PC-9 (cell line): ENCODE measurements around the gene SACM1L. TPM values are rescaled to one million over a fixed set of nuclear protein-coding genes. Genes with fewer than 3 reads are reported as not detected.

Experiments used
- BruUV-seq: library from RNA; stranded (reverse); fragments of 400-500 nt; replicated peaks from 2 replicates; lab custom pipeline; 2021; lab: Mats Ljungman, UMichigan
- CTCF ChIA-PET: fragments of 300-600 bp; sonication (Branson Sonifier 250); formaldehyde crosslinking; loops from one replicate; lab custom pipeline; 2022; ENCODE audit warnings: antibody characterized with exemption; lab: Charles Lee
- POLR2A ChIA-PET: fragments of 300-600 bp; sonication (Branson Sonifier 250); formaldehyde crosslinking; loops from one replicate; lab custom pipeline; 2022; ENCODE audit warnings: antibody characterized with exemption; ENCODE audit not compliant: unreplicated experiment; lab: Charles Lee
- DNase-seq, 2 experiments: peaks; one replicate each; pipeline versions ENCODE4 v3.0.0 to v3.0.0-alpha.2; 2015 to 2022; ENCODE audit warnings: mixed read lengths in 1 of 2
- H2AFZ ChIP-seq: fragments of 200-600 bp; sonication (generic); 2 replicates; pipeline ENCODE4 v1.8.1; 2017; ENCODE audit warnings: antibody characterized with exemption
- H3F3A ChIP-seq: fragments of 200-600 bp; sonication (generic); 2 replicates; pipeline ENCODE4 v1.8.1; 2017; ENCODE audit warnings: antibody characterized with exemption, mild to moderate bottlenecking, low read depth; ENCODE audit not compliant: insufficient read depth
- H3K27ac ChIP-seq: fragments of 200-600 bp; sonication (generic); 2 replicates; pipeline ENCODE4 v1.6.1; 2016; ENCODE audit warnings: mixed run types
- H3K27me3 ChIP-seq: fragments of 200-600 bp; sonication (generic); 2 replicates; pipeline ENCODE4 v1.6.1; 2016; ENCODE audit warnings: low read depth, mixed run types; ENCODE audit not compliant: insufficient read depth
- H3K36me3 ChIP-seq: fragments of 200-600 bp; sonication (generic); 2 replicates; pipeline ENCODE4 v1.6.1; 2016; ENCODE audit warnings: low read depth, mixed run types
- H3K4me1 ChIP-seq: fragments of 200-600 bp; sonication (generic); replicated peaks from 2 replicates; pipeline ENCODE4 v1.6.1; 2016; ENCODE audit warnings: mixed run types; ENCODE audit not compliant: insufficient read depth
- H3K4me2 ChIP-seq: fragments of 200-600 bp; sonication (generic); 2 replicates; pipeline ENCODE4 v1.6.1; 2017; ENCODE audit warnings: mixed run types
- H3K4me3 ChIP-seq: fragments of 200-600 bp; sonication (generic); 2 replicates; pipeline ENCODE4 v1.6.1; 2016; ENCODE audit warnings: mixed run types
- H3K79me2 ChIP-seq: fragments of 200-600 bp; sonication (generic); 2 replicates; pipeline ENCODE4 v1.6.1; 2017; ENCODE audit warnings: low read depth, mixed run types
- H3K9me2 ChIP-seq: fragments of 200-600 bp; sonication (generic); 2 replicates; pipeline ENCODE4 v1.8.1; 2017; ENCODE audit warnings: mild to moderate bottlenecking; ENCODE audit not compliant: insufficient read depth
- H3K9me3 ChIP-seq: fragments of 200-600 bp; sonication (generic); 2 replicates; pipeline ENCODE4 v1.8.1; 2016; ENCODE audit warnings: low read depth; ENCODE audit not compliant: insufficient read depth
- H4K20me1 ChIP-seq: fragments of 200-600 bp; sonication (generic); 2 replicates; pipeline ENCODE4 v1.8.1; 2017; ENCODE audit not compliant: insufficient read depth
- CTCF ChIP-seq: fragments of 200-600 bp; sonication (generic); conservative IDR thresholded peaks from 2 replicates; pipeline ENCODE4 v1.6.1; 2017; ENCODE audit warnings: mixed run types, antibody characterized with exemption, mild to moderate bottlenecking, moderate library complexity
- EZH2 ChIP-seq: fragments of 200-600 bp; sonication (generic); IDR thresholded peaks from 2 replicates; pipeline ENCODE4 v1.8.0; 2017; ENCODE audit warnings: antibody characterized with exemption, low read depth
- intact Hi-C: fragments of 100-400 bp; cut with micrococcal nuclease; formaldehyde crosslinking; loops from one replicate; pipeline ENCODE4 v1.10.0; 2022; ENCODE audit not compliant: unreplicated experiment
- total RNA-seq: library from RNA; stranded (reverse); gene quantifications from 2 replicates; pipeline ENCODE4 v1.2.3, GENCODE V29; 2021

The SACM1L gene
- total RNA-seq, 1 experiment from 2014 or later = 33.9 TPM

- H3K27me3 ChIP-seq = no peaks in the 10 kb centered on the region
- intact Hi-C loops = loop anchor here (1.0 to 2.0 kb wide), 5 partner anchors 63 to 619 kb away; no protein-coding TSS in a partner anchor
- H3K9me3 ChIP-seq = no peaks in the 10 kb centered on the region
- H3K79me2 ChIP-seq = peaks cover 49% of the 10 kb centered on the region
- no peak for DNase-seq
- H2AFZ ChIP-seq = no peak overlapping the region
- no peaks in the 10 kb centered on the region for H4K20me1 ChIP-seq
- no peak for TF ChIP-seq EZH2
- no peak for TF ChIP-seq CTCF
- POLR2A ChIA-PET = interaction anchor here (0.6 to 0.7 kb wide), 2 partner anchors 15 to 62 kb away, joined by 4 read pairs; no protein-coding TSS in a partner anchor
- H3K4me2 ChIP-seq = no peak overlapping the region
- CTCF ChIA-PET = interaction anchor here (0.5 to 2.4 kb wide), 6 partner anchors 11 to 772 kb away, joined by 3 to 9 read pairs (median 5); partner anchors contain the start of gene SACM1L
- peaks cover 10% of the 10 kb centered on the region for H3K4me1 ChIP-seq
- H3K36me3 ChIP-seq = peaks cover 4% of the 10 kb centered on the region; the same call in 1 of the 2 replicates
- peak overlapping the region; percentile 43 for H3K27ac ChIP-seq
- H3K4me3 ChIP-seq = no peak overlapping the region
- peaks cover 23% of the 10 kb centered on the region; the same call in 1 of the 2 replicates for H3F3A ChIP-seq
- no peaks in the 10 kb centered on the region for H3K9me2 ChIP-seq
- no TSS peak for BruUV-seq
These were observed 33.3 kb upstream of the SACM1L start for GRCh38 chr3:45655906-45656305.

- Histone ChIP-seq H3F3A (peaks cover 30% of the 10 kb centered on the region), H3K36me3 (peaks cover 4% of the 10 kb centered on the region; the same call in 1 of the 2 replicates), H3K4me1 (peaks cover 10% of the 10 kb centered on the region), H3K9me3 (no peaks in the 10 kb centered on the region), H2AFZ (no peak overlapping the region), H3K27me3 (no peaks in the 10 kb centered on the region), H3K4me2 (no peak overlapping the region), H4K20me1 (no peaks in the 10 kb centered on the region; the same call in 1 of the 2 replicates), H3K27ac (peak overlapping the region; percentile 43; the same call in 1 of the 2 replicates), H3K79me2 (peaks cover 49% of the 10 kb centered on the region), H3K9me2 (no peaks in the 10 kb centered on the region), H3K4me3 (no peak overlapping the region)
- ChIA-PET CTCF (interaction anchor here (0.5 to 2.4 kb wide), 8 partner anchors 12 to 146 kb away, joined by 3 to 9 read pairs (median 5); no protein-coding TSS in a partner anchor), POLR2A (interaction anchor here (0.5 to 0.7 kb wide), 2 partner anchors 33 to 180 kb away, joined by 3 to 9 read pairs; no protein-coding TSS in a partner anchor)
- TF ChIP-seq CTCF (peak; percentile 89), EZH2 (no peak)
- intact Hi-C loops = loop anchor here (1.0 to 2.0 kb wide), 5 partner anchors 63 to 619 kb away; no protein-coding TSS in a partner anchor
- DNase-seq = peak; percentile 84 to 85
- BruUV-seq = no TSS peak
These were observed 32.4 kb upstream of the SACM1L start for GRCh38 chr3:45656575-45657363.

GRCh38 chr3:45657853-45658252 lies 31.3 kb upstream of the SACM1L start:
- CTCF ChIA-PET = interaction anchor here (2.4 kb wide), 1 partner anchor 147 kb away, joined by 9 read pairs; no protein-coding TSS in a partner anchor
- Histone ChIP-seq H3K36me3 (peaks cover 4% of the 10 kb centered on the region; the same call in 1 of the 2 replicates), H2AFZ (no peak overlapping the region), H4K20me1 (no peaks in the 10 kb centered on the region; the same call in 1 of the 2 replicates), H3K4me1 (peaks cover 10% of the 10 kb centered on the region), H3K4me2 (no peak overlapping the region), H3K9me2 (no peaks in the 10 kb centered on the region), H3K27me3 (no peaks in the 10 kb centered on the region), H3K4me3 (no peak overlapping the region), H3K9me3 (no peaks in the 10 kb centered on the region), H3K27ac (no peak overlapping the region), H3K79me2 (peaks cover 40% of the 10 kb centered on the region), H3F3A (peaks cover 32% of the 10 kb centered on the region)
- POLR2A ChIA-PET = no interaction called here
- intact Hi-C loops = loop anchor here (2.0 kb wide), 1 partner anchor 435 kb away; no protein-coding TSS in a partner anchor
- no peak for DNase-seq
- no TSS peak for BruUV-seq
- no peak for TF ChIP-seq CTCF
- no peak for TF ChIP-seq EZH2
